Gastrocnemius medialis (tissue), 4 donors: Measurements from ENCODE around the gene RRH.
"Not testable (repeated sequence)": the region's sequence is repeated elsewhere in the genome, so short reads cannot be mapped to it uniquely, and the experiment has no call there.

Experiments used
- POLR2A ChIP-seq, 2 donors: fragments of 450-650 bp; IDR thresholded peaks; one replicate each; pipeline ENCODE4 v1.6.1; 2017; ENCODE audit warnings: antibody characterized with exemption in 2 of 2, mild to moderate bottlenecking in 2 of 2, moderate library complexity in 2 of 2
- TF ChIP-seq, protein P1 (sequence below), 5 experiments: fragments of 450-650 bp in 3 of 5; fragments of 200-600 bp in 2 of 5; sonication (generic) in 2 of 5; IDR thresholded peaks in 4 of 5; conservative IDR thresholded peaks in 1 of 5; 1 replicate in 4 of 5; 2 replicates in 1 of 5; pipeline ENCODE4 v1.5.1; 2016 to 2019; ENCODE audit warnings: antibody characterized with exemption in 5 of 5, mild to moderate bottlenecking in 3 of 5, moderate library complexity in 3 of 5

DNA sequence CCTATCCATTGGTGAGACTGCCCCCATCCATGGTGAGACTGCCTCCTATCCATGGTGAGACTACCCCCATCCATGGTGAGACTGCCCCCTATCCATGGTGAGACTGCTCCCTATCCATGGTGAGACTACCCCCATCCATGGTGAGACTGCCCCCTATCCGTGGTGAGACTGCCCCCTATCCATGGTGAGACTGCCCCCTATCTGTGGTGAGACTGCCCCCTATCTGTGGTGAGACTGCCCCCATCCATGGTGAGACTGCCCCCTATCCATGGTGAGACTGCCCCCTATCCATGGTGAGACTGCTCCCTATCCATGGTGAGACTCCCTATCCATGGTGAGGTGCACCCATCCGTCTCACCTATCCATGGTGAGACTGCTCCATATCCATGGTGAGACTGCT, 47.8 kb downstream of the RRH start:
- TF ChIP-seq, protein P1, sequence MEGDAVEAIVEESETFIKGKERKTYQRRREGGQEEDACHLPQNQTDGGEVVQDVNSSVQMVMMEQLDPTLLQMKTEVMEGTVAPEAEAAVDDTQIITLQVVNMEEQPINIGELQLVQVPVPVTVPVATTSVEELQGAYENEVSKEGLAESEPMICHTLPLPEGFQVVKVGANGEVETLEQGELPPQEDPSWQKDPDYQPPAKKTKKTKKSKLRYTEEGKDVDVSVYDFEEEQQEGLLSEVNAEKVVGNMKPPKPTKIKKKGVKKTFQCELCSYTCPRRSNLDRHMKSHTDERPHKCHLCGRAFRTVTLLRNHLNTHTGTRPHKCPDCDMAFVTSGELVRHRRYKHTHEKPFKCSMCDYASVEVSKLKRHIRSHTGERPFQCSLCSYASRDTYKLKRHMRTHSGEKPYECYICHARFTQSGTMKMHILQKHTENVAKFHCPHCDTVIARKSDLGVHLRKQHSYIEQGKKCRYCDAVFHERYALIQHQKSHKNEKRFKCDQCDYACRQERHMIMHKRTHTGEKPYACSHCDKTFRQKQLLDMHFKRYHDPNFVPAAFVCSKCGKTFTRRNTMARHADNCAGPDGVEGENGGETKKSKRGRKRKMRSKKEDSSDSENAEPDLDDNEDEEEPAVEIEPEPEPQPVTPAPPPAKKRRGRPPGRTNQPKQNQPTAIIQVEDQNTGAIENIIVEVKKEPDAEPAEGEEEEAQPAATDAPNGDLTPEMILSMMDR (IDR thresholded peaks at IDR 0.05 in 4 of 5, conservative IDR thresholded peaks at IDR 0.05 in 1 of 5): not testable (repeated sequence)
- not testable (repeated sequence) for TF ChIP-seq POLR2A (IDR thresholded peaks at IDR 0.05)
